Activated CD8-positive, alpha-beta memory T cell treated with anti-CD3 and anti-CD28 coated beads, Interleukin-2, amount 50 U/mL, for 4 hours (primary cell): Measurements from ENCODE around the gene C1orf21.
A peak's percentile ranks its signal among the peaks of the same experiment; 100 is the strongest.
"Not testable (repeated sequence)": the region's sequence is repeated elsewhere in the genome, so short reads cannot be mapped to it uniquely, and the experiment has no call there.

Experiments
- DNase-seq: peaks from one replicate; pipeline ENCODE4 v3.0.0-alpha.2; 2020

The C1orf21 gene, protein sequence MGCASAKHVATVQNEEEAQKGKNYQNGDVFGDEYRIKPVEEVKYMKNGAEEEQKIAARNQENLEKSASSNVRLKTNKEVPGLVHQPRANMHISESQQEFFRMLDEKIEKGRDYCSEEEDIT

DNA sequence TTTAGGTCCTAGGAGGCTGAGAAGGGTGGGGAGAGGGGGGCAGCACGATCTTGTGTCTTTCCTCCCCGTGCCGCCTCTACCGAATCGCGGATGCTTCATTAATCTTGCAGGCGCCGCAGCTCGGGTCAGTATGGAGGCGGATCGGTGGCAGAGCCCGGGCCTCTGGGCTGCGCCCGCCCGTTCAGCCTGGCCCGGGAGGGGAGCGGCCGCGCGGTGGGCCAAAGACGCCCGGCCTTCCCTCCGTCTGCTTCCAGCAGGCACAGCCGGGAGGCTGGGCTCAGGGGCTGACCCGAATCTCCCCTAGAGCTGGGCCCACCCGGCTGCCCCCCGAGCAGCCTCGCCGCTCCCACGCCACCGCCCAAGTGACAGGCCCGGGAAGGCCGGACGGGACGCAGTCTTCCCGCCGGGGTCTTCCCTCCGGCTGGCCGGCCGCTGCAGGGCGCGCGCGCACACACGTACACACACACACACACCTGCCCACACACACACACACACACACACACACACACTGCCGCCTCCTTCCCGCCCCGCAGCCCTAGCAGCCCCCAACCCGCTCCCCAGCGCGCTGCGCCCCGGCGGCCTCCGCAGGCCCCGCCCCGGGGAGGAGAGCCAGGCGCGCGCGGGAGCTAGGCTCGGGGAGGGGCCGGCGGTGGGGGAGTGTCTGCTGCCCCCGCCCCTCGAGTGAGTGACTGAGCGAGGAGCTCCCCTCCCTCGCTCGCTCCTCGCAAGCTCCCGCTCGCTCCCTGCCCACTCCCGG is at the start of gene C1orf21:
C1orf21 (plus strand) TSS at position 718 of the 757 bp plus-strand sequence. CDS start 90,481 bp downstream, outside the sequence.
- DNase-seq = peak; percentile 73

DNA sequence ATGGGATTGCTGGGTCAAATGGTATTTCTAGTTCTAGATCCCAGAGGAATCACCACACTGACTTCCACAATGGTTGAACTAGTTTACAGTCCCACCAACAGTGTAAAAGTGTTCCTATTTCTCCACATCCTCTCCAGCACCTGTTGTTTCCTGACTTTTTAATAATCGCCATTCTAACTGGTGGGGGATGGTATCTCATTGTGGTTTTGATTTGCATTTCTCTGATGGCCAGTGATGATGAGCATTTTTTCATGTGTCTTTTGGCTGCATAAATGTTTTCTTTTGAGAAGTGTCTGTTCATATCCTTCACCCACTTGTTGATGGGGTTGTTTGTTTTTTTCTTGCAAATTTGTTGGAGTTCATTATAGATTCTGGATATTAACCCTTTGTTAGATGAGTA is 49.0 kb upstream of the C1orf21 start:
- DNase-seq = not testable (repeated sequence)

DNA sequence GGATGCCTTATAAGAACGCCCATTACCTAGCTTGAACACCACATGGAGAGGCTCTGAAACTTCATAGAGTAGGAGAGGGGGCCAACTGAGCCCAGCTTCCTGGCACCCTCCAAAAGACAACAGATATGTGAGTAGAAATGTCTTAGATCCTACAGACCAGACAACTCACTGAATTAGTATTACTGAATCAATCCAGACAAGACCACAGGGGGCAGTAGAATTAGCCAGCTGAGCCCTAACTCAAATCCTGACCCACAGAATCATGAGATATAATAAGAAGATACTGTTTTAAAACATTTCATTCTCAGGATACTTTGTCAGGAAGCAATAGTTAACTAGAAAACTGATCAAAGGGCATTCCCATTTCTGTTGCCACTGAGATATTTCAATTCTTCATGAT is 45.8 kb upstream of the C1orf21 start:
- no peak for DNase-seq

DNA sequence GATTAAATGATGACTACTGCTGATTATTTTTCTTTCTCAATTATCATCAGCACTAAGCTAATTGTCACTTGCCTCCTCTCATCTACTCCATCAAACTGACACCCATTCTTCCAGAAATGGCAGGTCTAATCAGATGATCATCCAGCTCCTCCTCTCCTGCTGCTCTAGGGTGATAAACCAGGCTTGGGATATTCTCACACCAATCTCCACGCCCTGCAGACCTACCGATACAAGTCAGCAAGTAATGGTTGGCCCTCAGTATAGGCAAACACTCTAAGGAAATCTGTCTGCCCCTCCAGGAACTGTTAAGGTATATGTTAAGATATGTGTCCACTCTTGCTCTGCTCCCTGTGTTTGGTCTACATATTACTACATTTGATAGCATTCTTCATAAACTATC is 36.3 kb upstream of the C1orf21 start:
- no peak for DNase-seq

DNA sequence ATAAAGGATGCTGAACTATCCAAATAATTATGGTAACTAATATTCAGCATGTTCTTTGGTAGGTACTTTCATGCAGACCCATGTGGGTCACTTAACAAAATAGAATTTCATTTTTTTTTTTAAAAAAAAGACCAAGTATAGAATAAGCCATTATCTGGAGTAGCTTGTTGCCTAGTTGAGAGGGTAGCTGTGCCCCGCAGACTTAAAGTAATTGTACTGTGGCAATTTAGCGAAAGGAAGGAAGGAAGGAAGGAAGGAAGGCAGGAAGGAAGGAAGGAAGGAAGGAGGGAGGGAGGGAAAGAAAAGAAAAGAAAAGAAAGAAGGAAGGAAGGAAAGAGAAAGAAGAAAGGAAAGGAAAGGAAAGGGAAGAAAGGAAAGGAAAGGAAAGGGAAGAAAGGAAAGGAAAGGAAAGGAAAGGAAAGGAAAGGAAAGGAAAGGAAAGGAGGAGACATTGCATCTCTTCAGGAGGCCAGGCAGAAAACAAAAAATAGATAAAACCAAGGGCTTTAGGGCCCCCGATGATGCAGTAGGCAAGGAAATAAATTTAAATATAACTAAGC is 35.3 kb upstream of the C1orf21 start:
- no peak for DNase-seq

DNA sequence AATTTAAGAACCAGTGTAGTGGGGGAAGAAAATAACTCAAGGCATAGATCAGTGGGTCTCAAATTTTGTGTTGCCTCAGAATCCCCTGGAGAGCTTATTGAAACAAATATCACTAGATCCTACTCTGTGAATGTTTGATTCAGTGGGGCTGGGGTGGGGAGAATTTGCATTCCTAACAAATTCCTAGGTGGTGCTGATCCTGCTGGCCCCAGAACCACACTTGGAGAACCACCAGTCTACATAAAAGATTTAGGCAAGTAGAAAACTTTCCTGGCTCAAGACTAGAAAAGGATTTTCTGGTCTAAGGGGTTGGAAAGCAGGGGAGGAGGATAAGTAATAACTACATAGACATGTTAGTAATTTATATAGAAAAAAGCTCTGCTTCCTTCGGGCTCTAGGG is 34.1 kb upstream of the C1orf21 start:
- no peak for DNase-seq

DNA sequence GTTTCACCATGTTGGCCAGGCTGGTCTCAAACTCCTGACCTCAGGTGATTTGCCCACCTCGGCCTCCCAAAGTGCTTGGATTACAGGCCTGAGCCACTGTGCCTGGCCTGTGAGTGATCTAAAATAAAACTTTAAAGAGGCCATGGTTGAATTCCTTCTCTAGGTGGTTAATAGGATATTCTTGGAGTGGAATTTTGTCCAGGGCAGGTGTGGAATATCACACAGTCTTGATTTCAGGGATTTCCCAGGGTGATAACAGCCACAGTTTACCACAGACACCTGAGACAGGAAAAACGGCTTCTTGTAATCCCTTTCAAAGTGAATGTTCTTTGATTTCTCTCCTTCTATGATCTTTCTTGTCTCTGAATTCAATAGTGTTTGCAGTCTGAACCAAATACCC is 32.1 kb upstream of the C1orf21 start:
- DNase-seq = no peak

DNA sequence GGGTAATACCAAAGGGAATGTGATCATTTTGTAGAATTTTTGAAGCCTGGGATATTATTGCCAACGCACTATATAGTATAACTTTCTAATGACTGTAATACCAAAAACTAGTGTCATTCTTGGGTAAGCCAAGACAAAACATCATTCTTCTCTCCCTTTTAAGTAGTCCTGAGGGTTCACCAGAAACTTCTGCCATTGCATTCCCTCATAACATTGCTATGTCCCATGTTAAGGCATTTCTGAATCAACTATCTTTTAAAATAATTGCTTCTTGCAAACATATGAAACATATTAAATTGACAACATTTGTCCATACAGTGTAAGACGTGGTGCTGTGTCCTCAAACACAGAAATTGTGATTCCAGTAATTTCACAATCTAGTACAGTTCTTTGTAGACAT is 29.9 kb upstream of the C1orf21 start:
- DNase-seq = no peak

DNA sequence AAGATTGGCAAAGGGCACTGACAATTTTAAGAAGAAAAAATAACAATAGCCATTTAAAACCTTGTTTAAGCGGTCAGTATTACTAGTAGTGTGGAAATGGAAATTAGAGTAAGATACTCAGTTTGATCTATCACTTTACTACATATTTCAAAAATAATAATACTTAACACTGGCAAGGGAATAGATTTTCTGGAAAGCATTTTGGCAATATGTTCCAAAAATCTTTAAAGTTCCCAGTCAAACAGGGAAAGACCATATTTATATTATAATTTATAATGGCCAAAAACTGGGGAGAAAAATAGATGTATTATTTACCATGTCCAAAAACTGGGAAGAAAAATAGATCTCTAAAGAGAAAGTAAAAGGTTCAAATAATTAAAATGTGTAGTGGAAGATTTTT is 28.6 kb upstream of the C1orf21 start:
- no peak for DNase-seq

DNA sequence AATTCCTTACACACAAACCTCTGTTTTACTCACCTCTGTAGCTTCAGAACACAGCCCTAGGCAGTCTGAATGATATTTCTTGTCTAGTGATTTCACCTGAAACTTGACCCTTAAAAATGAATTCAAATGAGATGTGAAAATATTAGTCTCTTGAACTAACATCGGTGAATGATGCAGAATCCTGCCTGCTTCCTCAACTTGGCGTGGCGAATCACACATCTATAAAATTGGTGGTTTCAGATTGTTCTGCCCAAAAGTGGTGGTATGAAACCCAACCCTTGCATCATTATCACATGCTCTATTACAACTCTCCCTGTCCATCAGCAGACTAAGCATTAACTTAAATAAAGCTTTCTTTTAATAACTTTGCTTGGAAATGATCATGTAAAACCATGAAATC is 26.9 kb upstream of the C1orf21 start:
- DNase-seq = no peak

DNA sequence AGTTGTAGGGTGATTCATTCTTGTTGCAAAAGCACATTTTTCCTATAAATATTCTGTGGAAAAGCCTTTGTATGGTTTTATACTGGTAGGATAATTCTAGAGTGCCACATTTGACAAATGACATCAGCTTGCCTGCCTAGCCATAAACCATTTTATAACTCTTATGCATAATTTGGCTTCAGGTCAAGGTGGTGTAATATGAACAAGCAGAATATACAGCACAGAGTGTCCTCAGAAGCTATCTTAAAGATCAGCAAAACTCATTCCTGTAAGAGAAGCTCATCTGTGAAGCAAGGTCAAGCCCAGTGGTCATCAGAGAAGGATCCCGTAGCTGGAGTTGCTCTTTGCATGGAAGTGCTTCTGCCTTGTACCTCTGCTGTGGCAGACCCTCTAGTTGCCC is 24.0 kb upstream of the C1orf21 start:
- DNase-seq = no peak

DNA sequence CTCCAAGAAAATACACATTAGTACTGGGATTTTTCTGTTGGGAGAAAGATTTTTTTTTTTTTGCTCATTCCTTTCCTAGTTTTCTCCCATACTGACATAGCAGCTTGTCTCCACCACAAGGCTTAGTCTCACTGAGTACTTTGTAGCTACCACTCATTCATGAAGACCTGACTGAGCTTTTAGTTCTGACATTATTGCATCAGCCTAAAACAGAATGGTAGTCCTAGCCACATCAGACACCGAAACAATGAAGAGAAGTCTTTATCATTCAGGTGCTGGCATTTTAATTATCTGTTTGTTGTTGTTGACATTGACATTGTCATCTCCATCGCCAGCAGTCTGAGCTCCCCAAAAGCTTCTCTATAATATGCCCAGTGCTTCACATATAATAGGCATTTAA is 21.1 kb upstream of the C1orf21 start:
- no peak for DNase-seq

DNA sequence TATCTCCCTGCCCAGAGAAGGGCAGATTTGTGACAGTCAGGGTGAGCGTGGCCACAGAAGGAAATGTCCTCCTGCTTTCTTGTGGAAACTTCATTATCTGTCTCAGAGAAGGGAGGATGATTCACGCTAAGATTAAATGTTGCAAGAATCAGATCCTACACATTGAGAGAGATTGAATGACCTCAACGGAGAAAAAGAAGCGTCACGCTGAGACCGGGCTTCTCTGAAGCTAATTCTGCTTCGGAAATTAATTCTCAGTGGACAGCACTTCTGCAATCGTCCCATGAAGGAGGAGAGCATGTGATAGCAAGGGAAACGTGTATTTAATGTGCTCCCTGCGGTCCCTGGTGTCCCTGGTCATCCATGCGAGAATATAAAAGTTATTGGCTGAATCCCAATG is 19.8 kb upstream of the C1orf21 start:
- DNase-seq = no peak

DNA sequence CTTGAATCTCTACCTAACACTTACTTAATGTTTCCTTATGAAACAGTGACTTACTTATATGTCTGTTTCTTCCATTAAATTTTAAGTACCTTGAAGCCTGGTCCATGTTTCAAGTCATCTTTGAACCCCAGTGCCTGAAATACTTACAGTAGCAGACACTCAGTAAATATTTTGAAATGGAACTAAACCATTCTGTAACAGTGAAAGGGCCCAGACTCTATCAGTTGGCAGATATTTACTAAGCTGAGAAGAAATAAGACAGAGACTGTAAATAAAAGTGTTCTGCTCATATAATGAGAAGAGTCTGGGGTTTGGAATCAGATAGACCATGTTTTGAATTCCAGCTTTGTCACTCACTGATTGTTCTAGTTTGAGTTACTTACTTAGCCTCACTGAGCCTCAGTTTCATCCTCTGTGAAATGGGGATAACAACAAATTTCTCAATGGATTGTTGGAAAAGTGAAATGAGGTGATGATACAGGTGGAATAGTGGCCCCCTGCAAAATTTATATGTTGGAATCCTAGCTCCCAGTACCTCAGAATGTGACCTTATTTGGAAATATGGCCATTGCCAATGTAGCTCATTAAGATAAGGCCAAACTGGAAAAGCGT is 19.3 kb upstream of the C1orf21 start:
- no peak for DNase-seq

DNA sequence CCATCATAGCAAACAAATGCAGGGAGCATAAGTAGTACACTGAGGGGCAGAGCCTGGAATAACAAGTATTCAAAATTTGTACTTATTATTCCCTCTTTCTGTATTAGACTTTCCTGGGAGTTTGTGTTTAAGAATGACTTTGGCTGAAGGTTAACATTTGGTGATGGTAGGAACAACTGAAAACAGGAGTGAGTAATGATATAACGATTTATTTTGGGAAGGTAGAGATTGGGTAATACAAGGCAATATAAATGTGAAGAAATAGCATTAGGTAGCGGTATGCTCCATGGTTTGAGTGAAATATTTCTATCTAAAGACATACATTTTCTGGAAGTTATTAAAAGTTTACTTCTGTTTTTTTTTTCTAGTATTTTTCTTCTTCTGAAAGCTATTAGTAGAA is 18.5 kb upstream of the C1orf21 start:
- no peak for DNase-seq

DNA sequence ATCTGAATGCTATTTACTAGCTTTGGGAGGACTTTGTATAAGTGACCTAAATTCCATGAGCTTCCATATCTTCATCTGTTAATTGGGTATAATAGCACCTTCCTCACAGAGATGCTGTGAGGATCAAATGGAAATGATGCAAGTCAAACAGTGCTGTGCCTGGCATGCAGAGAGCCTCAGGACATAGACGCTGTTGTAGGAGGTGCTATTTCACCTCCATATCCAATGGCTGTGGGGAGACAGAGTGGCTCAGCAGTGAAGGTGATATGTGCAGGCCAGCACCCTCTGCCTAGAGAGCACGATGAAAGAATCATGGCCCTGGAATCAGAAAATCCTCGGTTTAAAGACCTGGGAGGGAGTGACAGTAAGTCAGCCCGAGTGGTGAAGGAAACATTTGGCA is 16.0 kb upstream of the C1orf21 start:
- no peak for DNase-seq

DNA sequence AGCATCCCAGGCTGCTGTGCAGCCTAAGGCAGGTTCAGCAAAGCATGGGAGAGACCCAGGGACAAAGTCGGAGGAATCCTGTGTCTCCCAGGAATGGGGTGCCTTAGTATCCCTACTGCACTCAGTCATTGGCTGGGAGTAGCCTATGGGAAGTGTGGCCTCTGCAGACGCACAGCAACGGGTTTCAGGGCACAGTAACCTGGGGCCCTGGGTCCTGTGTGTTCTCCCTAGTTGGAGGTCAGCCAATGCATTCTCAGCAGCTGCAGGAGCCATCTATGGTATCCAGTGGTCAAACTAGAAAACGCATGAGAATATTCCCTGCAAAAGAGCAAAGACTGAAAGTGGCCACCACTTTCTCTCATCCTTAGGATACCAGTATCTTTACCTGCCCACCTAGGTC is 13.7 kb upstream of the C1orf21 start:
- DNase-seq = no peak

DNA sequence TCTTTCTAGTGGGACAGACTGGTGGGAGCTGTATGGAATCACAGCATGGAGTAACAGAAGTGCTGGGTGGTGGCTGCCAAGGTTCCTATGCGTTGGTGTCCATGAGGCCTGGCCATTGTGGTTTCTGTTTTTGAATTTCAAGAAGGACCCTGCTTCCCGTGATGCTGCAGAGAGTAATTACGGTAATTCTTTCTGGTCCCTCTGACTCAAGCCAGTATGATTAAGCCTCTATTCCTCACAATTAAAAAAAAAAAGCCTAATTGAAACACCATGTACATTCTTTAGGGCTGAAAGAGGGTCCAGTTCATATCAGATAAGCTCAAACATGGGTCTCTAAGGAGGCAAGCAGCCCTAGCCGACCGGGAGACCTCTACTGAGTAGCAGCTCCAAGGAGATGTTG is 10.5 kb upstream of the C1orf21 start:
- DNase-seq = no peak

DNA sequence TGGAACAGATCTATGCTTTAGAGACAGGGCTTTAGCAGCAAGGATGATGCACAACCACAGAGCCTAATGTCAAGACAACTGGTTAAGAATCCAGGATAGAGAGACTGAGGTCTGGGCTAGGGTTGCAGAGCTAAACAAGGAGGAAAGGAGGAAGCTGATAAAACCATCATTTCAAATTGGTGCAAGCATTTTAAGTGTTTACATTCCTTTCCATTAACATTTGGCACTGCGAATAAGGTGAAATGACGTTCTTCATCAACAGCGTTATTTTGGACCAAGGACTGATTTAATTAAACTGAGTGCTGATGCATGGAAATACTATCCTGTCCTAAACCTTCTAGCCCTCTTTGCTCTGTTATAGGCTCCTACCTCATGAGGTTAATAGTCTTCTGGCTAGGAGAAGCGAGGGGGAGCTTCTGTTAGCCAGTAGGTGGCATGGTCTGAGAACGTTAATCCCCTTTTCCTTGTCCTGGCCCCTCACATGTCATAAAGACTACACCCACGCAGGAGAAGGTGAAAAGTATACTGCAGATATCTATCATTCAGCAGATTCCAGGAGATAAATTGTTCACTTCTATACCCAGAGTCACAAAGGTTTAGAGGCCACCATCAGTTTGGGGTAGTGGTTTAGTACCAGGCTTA is 7.6 kb upstream of the C1orf21 start:
- DNase-seq = no peak

DNA sequence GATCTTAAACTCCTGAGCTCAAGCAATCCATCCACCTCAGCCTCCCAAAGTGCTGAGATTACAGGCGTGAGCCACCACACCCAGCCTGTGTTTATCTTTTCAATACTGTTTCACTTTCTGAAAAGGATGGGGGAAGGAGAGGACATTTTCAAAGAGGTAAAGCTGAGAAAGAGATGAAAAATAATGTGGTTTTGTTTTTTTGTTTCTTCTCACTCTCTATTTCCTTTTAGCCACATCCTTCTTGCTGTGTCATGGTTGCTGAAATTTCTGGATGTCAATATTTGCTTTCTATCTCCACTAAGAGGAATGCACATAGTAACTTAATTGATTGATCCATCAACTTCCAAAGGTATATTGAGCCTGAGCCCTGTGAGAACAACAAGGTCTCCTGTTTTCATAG is 6.4 kb upstream of the C1orf21 start:
- no peak for DNase-seq

DNA sequence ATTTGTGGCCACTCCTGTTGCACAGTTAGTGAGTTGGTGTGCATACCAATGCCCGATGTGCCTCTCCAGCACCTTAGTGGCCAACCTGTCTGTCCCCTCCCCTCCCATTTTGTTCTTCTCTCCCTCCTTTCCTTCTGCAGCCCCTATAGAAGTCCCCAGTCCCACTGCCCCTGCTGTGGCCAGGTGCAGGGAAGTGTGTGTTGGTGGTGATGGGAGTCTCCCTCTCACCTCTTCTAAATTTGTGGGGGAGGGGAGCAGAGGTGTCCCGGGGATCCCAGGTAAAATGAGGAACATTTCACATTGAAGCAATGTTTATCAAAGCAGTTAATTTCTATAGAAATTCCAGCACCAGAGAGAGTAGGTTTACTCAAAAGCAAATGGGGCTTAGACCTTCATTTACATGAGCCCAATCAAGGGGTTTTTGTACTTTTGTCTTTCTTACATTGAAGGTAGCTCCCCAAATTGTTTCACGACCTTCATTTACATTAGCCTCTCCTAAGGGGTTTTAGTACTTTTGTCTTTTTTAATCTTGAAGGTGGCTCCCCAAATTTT is 3.0 kb upstream of the C1orf21 start:
- DNase-seq = no peak

DNA sequence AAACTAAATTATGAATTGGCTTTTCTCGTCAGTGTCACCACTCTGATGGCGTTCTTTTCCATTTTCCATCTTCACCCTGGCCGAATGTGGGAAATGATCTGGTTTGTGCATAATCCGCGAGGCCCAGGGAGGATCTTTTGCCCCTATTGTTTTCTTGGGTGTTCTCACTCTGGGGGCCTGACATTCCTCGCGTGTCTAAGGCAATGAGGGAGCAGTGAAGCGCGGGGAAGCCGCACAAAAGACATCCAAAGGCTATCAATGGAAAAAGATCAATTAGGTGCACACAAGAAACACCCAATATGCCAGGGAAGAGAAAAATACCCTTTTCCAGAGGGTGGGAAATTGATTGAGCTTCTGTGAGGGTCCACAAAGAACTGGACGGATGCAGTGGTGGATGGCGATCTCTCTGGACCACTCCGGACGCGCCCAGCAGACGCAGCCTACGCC is 941 bp upstream of the C1orf21 start:
- no peak for DNase-seq

DNA sequence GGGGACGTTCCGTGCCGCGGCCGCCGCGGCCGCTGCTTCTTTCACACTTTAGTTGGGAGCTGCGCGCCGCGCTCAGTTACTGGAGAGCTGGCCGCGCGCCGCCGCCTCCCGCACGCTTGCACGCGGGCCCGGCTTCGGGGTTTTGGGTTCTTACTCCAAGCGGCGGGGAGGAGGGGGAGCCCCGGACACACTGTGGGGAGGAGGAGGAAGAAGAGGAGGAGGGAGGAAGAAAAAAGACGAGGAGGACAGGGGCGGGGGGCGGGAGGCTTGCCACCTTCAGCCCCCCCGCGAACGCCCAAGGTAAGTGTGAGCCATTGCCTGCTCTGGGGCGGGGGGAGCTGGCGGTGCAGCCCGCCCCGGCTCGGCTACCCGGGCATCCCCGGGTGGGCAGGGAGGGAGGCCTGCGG is 243 bp downstream of the C1orf21 start:
- DNase-seq = no peak
